HCT116 (cell line): ENCODE results near the gene BRD9. TPM values are rescaled to one million over a fixed set of nuclear protein-coding genes. Genes with fewer than 3 reads are reported as not detected.

Source experiments
- ATAC-seq: fragments of 200-7000 bp; cut with Tn5 transposase; 2 replicates; pipeline ENCODE4 v1.9.1; 2020; ENCODE audit warnings: mild to moderate bottlenecking, moderate library complexity
- BruUV-seq: library from RNA; stranded (reverse); fragments of 400-500 nt; replicated peaks from 2 replicates; lab custom pipeline; 2021; lab: Mats Ljungman, UMichigan
- CTCF ChIA-PET: fragments of 300-600 bp; sonication (Branson Sonifier 250); formaldehyde crosslinking; loops from one replicate; lab custom pipeline; 2021; ENCODE audit warnings: antibody characterized with exemption; lab: Charles Lee
- POLR2A ChIA-PET: fragments of 300-600, 350-600 bp; sonication (Branson Sonifier 250); formaldehyde crosslinking; loops from one replicate; lab custom pipeline; 2021; ENCODE audit warnings: antibody characterized with exemption; lab: Charles Lee
- RAD21 ChIA-PET, 2 experiments: fragments of 300-600 bp; sonication (Branson Sonifier 250); formaldehyde crosslinking; loops; one replicate each; lab custom pipeline; 2023; ENCODE audit warnings: low total read pairs in 2 of 2; ENCODE audit not compliant: uncharacterized antibody in 2 of 2, unreplicated experiment in 2 of 2, low non-redundant PET in 1 of 2; lab: Charles Lee
- DNase-seq: peaks from one replicate; pipeline ENCODE4 v3.0.0-alpha.2; 2010; ENCODE audit warnings: low read depth, low spot score
- H2AFZ ChIP-seq: fragments of 200-600 bp; shearing (Covaris generic), sonication (generic); 2 replicates; pipeline ENCODE4 v1.6.1; 2017; ENCODE audit warnings: low read depth, mixed run types, mixed read lengths, antibody characterized with exemption, low read length; ENCODE audit not compliant: poor library complexity, severe bottlenecking
- H3K27ac ChIP-seq: 2 replicates; pipeline ENCODE4 v1.5.1; 2012; ENCODE audit warnings: low read depth, low read length
- H3K27me3 ChIP-seq: fragments of 200-600 bp; sonication (generic); 2 replicates; pipeline ENCODE4 v1.6.1; 2016; ENCODE audit warnings: mixed run types, low read length, mixed read lengths; ENCODE audit not compliant: insufficient read depth
- H3K36me3 ChIP-seq, 2 experiments: fragments of 200-500 bp in 1 of 2; fragments of 200-600 bp in 1 of 2; sonication (Bioruptor generic) in 1 of 2; sonication (generic) in 1 of 2; 2 replicates each; pipeline versions ENCODE4 v1.5.1 to v1.6.1; 2014 to 2016; ENCODE audit warnings: low read length in 2 of 2, inconsistent platforms in 1 of 2, mixed read lengths in 1 of 2, mixed run types in 1 of 2; ENCODE audit not compliant: insufficient read depth in 2 of 2, control insufficient read depth in 1 of 2
- H3K4me1 ChIP-seq, 2 experiments: fragments of 200-600 bp in 1 of 2; sonication (generic) in 1 of 2; 2 replicates each; pipeline versions ENCODE4 v1.5.1 to v1.6.1; 2012 to 2017; ENCODE audit warnings: low read length in 2 of 2, inconsistent platforms in 1 of 2, mild to moderate bottlenecking in 1 of 2, mixed read lengths in 1 of 2, mixed run types in 1 of 2, moderate library complexity in 1 of 2; ENCODE audit not compliant: insufficient read depth in 2 of 2, control insufficient read depth in 1 of 2
- H3K4me2 ChIP-seq: fragments of 200-600 bp; sonication (generic); 2 replicates; pipeline ENCODE4 v1.6.1; 2017; ENCODE audit warnings: mixed run types, low read length, mixed read lengths
- H3K4me3 ChIP-seq, 2 experiments: fragments of 200-600 bp in 1 of 2; sonication (generic) in 1 of 2; replicated peaks in 1 of 2; 2 replicates each; pipeline ENCODE4 v1.5.1; 2011 to 2016; ENCODE audit warnings: low read length in 2 of 2, control low read depth in 1 of 2, low read depth in 1 of 2, mild to moderate bottlenecking in 1 of 2, mixed read lengths in 1 of 2, mixed run types in 1 of 2
- H3K79me2 ChIP-seq: fragments of 200-600 bp; sonication (generic); 2 replicates; pipeline ENCODE4 v1.6.1; 2017; ENCODE audit warnings: mild to moderate bottlenecking, mixed run types, low read length, moderate library complexity, mixed read lengths; ENCODE audit not compliant: insufficient read depth
- H3K9ac ChIP-seq: fragments of 200-600 bp; sonication (generic); 2 replicates; pipeline ENCODE4 v1.6.1; 2016; ENCODE audit warnings: low read length, mixed read lengths
- H3K9me2 ChIP-seq: fragments of 200-600 bp; sonication (generic), shearing (Covaris generic); 2 replicates; pipeline ENCODE4 v1.6.1; 2017; ENCODE audit warnings: mixed run types, mild to moderate bottlenecking, moderate library complexity; ENCODE audit not compliant: insufficient read depth
- H3K9me3 ChIP-seq, 2 experiments: fragments of 200-500 bp in 1 of 2; fragments of 200-600 bp in 1 of 2; sonication (Bioruptor generic) in 1 of 2; sonication (generic) in 1 of 2; 2 replicates each; pipeline ENCODE4 v1.6.1; 2014 to 2017; ENCODE audit warnings: low read length in 2 of 2, mixed read lengths in 2 of 2, inconsistent platforms in 1 of 2, low read depth in 1 of 2, mild to moderate bottlenecking in 1 of 2, mixed run types in 1 of 2, moderate library complexity in 1 of 2; ENCODE audit not compliant: control insufficient read depth in 1 of 2, insufficient read depth in 1 of 2
- H4K20me1 ChIP-seq: fragments of 200-600 bp; sonication (generic), shearing (Covaris generic); 2 replicates; pipeline ENCODE4 v1.6.1; 2017; ENCODE audit warnings: mixed run types, mild to moderate bottlenecking, moderate library complexity; ENCODE audit not compliant: insufficient read depth
- ATF3 ChIP-seq: IDR thresholded peaks from 2 replicates; pipeline ENCODE4 v1.6.1; 2012
- CEBPB ChIP-seq: IDR thresholded peaks from 2 replicates; pipeline ENCODE4 v1.6.1; 2012; ENCODE audit warnings: low read depth
- ELF1 ChIP-seq: IDR thresholded peaks from 2 replicates; pipeline ENCODE4 v1.6.1; 2012; ENCODE audit warnings: low read depth, borderline replicate concordance
- EZH2 ChIP-seq: fragments of 200-600 bp; sonication (generic); IDR thresholded peaks from 2 replicates; pipeline ENCODE4 v1.6.1; 2017; ENCODE audit warnings: antibody characterized with exemption, mixed run types
- EZH2phosphoT487 ChIP-seq: fragments of 200-600 bp; IDR thresholded peaks from 2 replicates; pipeline ENCODE4 v1.6.1; 2018; ENCODE audit warnings: antibody characterized with exemption, borderline replicate concordance
- FOSL1 ChIP-seq: IDR thresholded peaks from 2 replicates; pipeline ENCODE4 v1.6.1; 2012; ENCODE audit warnings: low read depth
- JUND ChIP-seq: IDR thresholded peaks from 2 replicates; pipeline ENCODE4 v1.6.1; 2012
- MAX ChIP-seq: IDR thresholded peaks from 2 replicates; pipeline ENCODE4 v1.6.1; 2012
- POLR2AphosphoS5 ChIP-seq: IDR thresholded peaks from 2 replicates; pipeline ENCODE4 v1.6.1; 2011; ENCODE audit warnings: mild to moderate bottlenecking, low read depth, low read length, moderate library complexity
- RAD21 ChIP-seq: IDR thresholded peaks from 2 replicates; pipeline ENCODE4 v1.6.1; 2012; ENCODE audit warnings: low read depth, mild to moderate bottlenecking
- SIN3A ChIP-seq: IDR thresholded peaks from 2 replicates; pipeline ENCODE4 v1.6.1; 2012; ENCODE audit warnings: low read depth
- SRF ChIP-seq: IDR thresholded peaks from 2 replicates; pipeline ENCODE4 v1.6.1; 2012; ENCODE audit warnings: low read depth
- TCF7L2 ChIP-seq: IDR thresholded peaks from 2 replicates; pipeline ENCODE4 v1.7.0; 2011; ENCODE audit warnings: borderline replicate concordance, inconsistent platforms; ENCODE audit not compliant: insufficient read depth, insufficient read length; ENCODE audit errors: extremely low read depth
- ZBTB33 ChIP-seq: IDR thresholded peaks from 2 replicates; pipeline ENCODE4 v1.6.1; 2011; ENCODE audit warnings: mild to moderate bottlenecking, low read length, moderate library complexity; ENCODE audit not compliant: insufficient replicate concordance; ENCODE audit errors: extremely low read depth
- ZFX ChIP-seq: fragments of 450-650 bp; IDR thresholded peaks from 2 replicates; pipeline ENCODE4 v1.6.1; 2017
- intact Hi-C: fragments of 100-400 bp; cut with micrococcal nuclease; formaldehyde crosslinking; loops from 2 replicates; pipeline ENCODE4 v1.10.0; 2022
- total RNA-seq: library from RNA; stranded (reverse); gene quantifications from one replicate; pipeline ENCODE4 v1.2.1, GENCODE V29; 2021; ENCODE audit not compliant: unreplicated experiment

BRD9 gene
- total RNA-seq, 1 experiment from 2014 or later = 54.6 TPM

- ChIA-PET CTCF (no interaction called here), RAD21 (no interaction called here), POLR2A (no interaction called here)
- Histone ChIP-seq H3K4me3 (no peak overlapping the region), H3K9ac (no peak overlapping the region), H3K9me2 (no peaks in the 10 kb centered on the region), H3K4me2 (no peak overlapping the region), H3K27me3 (no peaks in the 10 kb centered on the region), H3K27ac (no peak overlapping the region; the same call in 1 of the 2 replicates), H2AFZ (no peak overlapping the region), H4K20me1 (no peaks in the 10 kb centered on the region; the same call in 1 of the 2 replicates), H3K36me3 (peaks cover 66 to 86% of the 10 kb centered on the region in 2 experiments), H3K9me3 (no peaks in the 10 kb centered on the region), H3K79me2 (peaks cover 90% of the 10 kb centered on the region), H3K4me1 (no peaks in the 10 kb centered on the region)
- ATAC-seq = peak; percentile 36
- intact Hi-C loops = no loop called here
- TF ChIP-seq EZH2 (no peak), MAX (no peak), TCF7L2 (no peak), ELF1 (no peak), ZBTB33 (no peak), JUND (no peak), ATF3 (no peak), SIN3A (no peak), ZFX (no peak), SRF (no peak), RAD21 (no peak), POLR2AphosphoS5 (no peak), EZH2phosphoT487 (no peak), CEBPB (no peak), FOSL1 (no peak)
- BruUV-seq = no TSS peak
- no peak for DNase-seq
Measured at GRCh38 chr5:884345-885126, 8.1 kb downstream of the BRD9 start.
